SK-N-SH treated with all-trans-retinoic acid at 6 μM for 48 hours (cell line): Measurements from ENCODE around the gene AGPS.

Experiments
- CSRNP3 ChIP-seq: fragments of 250-450 bp; sonication (Bioruptor Pico); IDR thresholded peaks from 2 replicates; pipeline ENCODE4 v1.5.1; 2021; ENCODE audit warnings: mild to moderate bottlenecking, moderate library complexity
- PPARA ChIP-seq: fragments of 250-450 bp; sonication (Bioruptor Pico); IDR thresholded peaks from 2 replicates; pipeline ENCODE4 v1.5.0; 2020; ENCODE audit warnings: mild to moderate bottlenecking, borderline replicate concordance
- ZC3H10 ChIP-seq: fragments of 250-450 bp; sonication (Bioruptor Pico); IDR thresholded peaks from 2 replicates; pipeline ENCODE4 v1.5.1; 2021; ENCODE audit warnings: mild to moderate bottlenecking, moderate library complexity
- ZFP3 ChIP-seq: fragments of 250-450 bp; sonication (Bioruptor Pico); IDR thresholded peaks from 2 replicates; pipeline ENCODE4 v1.5.0; 2020; ENCODE audit warnings: mild to moderate bottlenecking, moderate library complexity

- no peak for TF ChIP-seq CSRNP3
- no peak for TF ChIP-seq PPARA (CRISPR knock-in tag)
- no peak for TF ChIP-seq ZC3H10 (CRISPR knock-in tag)
- TF ChIP-seq ZFP3 (CRISPR knock-in tag): no peak
Measured at GRCh38 chr2:177407031-177407430, 14.5 kb downstream of the AGPS start.
